ENCODE data around the gene EFCAB11. TPM values are rescaled to one million over a fixed set of nuclear protein-coding genes. Genes with fewer than 3 reads are reported as not detected.

The EFCAB11 gene
- total RNA-seq, 1 donor from 2014 or later: 20.8 TPM

DNA sequence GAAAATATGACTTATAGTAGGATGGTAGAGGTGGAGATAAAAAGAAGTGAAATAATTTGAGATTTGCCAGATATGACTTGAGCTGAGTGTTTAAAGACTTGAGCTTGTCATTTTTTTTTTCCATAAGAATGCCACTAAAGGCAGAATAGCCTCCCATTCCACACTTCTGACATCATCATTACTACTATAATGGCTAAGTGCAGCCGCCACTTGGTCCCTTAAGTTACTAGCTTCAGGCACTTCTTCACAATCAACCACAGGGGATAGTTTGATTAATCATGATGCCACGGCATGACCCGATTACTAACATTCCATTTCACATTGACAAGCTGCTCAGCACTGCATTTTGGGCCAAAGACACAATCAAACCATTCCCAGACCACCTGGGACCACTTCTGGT lies 127.9 kb downstream of the EFCAB11 start:
- Mint-ChIP-seq H3K27ac (no peak overlapping the region), H3K27me3 (no peaks in the 10 kb centered on the region), H3K4me3 (ENCODE audit: low read depth) (no peak overlapping the region), H3K9me3 (ENCODE audit: low read depth) (peaks cover 17% of the 10 kb centered on the region), H3K36me3 (ENCODE audit: insufficient read depth) (peaks cover 2% of the 10 kb centered on the region), H3K4me1 (ENCODE audit: low read depth) (no peaks in the 10 kb centered on the region)
- TF ChIP-seq, protein P1, sequence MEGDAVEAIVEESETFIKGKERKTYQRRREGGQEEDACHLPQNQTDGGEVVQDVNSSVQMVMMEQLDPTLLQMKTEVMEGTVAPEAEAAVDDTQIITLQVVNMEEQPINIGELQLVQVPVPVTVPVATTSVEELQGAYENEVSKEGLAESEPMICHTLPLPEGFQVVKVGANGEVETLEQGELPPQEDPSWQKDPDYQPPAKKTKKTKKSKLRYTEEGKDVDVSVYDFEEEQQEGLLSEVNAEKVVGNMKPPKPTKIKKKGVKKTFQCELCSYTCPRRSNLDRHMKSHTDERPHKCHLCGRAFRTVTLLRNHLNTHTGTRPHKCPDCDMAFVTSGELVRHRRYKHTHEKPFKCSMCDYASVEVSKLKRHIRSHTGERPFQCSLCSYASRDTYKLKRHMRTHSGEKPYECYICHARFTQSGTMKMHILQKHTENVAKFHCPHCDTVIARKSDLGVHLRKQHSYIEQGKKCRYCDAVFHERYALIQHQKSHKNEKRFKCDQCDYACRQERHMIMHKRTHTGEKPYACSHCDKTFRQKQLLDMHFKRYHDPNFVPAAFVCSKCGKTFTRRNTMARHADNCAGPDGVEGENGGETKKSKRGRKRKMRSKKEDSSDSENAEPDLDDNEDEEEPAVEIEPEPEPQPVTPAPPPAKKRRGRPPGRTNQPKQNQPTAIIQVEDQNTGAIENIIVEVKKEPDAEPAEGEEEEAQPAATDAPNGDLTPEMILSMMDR (IDR thresholded peaks at IDR 0.05; ENCODE audit: unreplicated experiment): no peak
- no peak for DNase-seq (ENCODE audit: low spot score, unreplicated experiment)

- H3K27ac Mint-ChIP-seq: no peak overlapping the region
- peaks cover 17% of the 10 kb centered on the region for H3K9me3 Mint-ChIP-seq (ENCODE audit: low read depth)
- no peak overlapping the region for H3K4me3 Mint-ChIP-seq (ENCODE audit: low read depth)
- TF ChIP-seq, protein P1 (IDR thresholded peaks at IDR 0.05; ENCODE audit: unreplicated experiment): no peak
- no peaks in the 10 kb centered on the region for H3K27me3 Mint-ChIP-seq
- H3K4me1 Mint-ChIP-seq (ENCODE audit: low read depth): no peaks in the 10 kb centered on the region
- no peak for DNase-seq (ENCODE audit: low spot score, unreplicated experiment)
- H3K36me3 Mint-ChIP-seq (ENCODE audit: insufficient read depth): peaks cover 2% of the 10 kb centered on the region
Observed at GRCh38 chr14:89823743-89824142, 130.8 kb downstream of the EFCAB11 start.

DNA sequence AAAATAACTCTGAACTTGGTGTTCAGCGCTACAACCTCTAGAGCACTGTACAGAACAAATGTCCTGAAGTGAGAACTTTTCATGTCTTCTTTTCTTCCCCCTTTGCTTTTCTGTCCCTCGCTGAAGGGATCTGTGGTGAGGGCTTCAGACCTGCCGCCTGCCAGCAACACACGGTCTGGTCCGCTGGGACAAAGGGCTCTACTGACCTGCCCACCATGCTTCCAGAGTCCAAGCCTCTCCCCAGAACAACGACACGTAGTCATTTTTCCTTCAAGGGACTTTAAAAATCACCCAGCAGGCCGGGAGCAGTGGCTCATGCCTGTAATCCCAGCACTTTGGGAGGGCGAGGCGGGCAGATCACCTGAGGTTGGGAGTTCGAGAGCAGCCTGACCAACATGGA lies 140.4 kb downstream of the EFCAB11 start:
- no peak overlapping the region for H3K4me3 Mint-ChIP-seq (ENCODE audit: low read depth)
- no peaks in the 10 kb centered on the region for H3K9me3 Mint-ChIP-seq (ENCODE audit: low read depth)
- TF ChIP-seq, protein P1 (IDR thresholded peaks at IDR 0.05; ENCODE audit: unreplicated experiment): no peak
- no peaks in the 10 kb centered on the region for H3K27me3 Mint-ChIP-seq
- DNase-seq (ENCODE audit: low spot score, unreplicated experiment): no peak
- no peaks in the 10 kb centered on the region for H3K4me1 Mint-ChIP-seq (ENCODE audit: low read depth)
- no peaks in the 10 kb centered on the region for H3K36me3 Mint-ChIP-seq (ENCODE audit: insufficient read depth)
- H3K27ac Mint-ChIP-seq: no peak overlapping the region

DNA sequence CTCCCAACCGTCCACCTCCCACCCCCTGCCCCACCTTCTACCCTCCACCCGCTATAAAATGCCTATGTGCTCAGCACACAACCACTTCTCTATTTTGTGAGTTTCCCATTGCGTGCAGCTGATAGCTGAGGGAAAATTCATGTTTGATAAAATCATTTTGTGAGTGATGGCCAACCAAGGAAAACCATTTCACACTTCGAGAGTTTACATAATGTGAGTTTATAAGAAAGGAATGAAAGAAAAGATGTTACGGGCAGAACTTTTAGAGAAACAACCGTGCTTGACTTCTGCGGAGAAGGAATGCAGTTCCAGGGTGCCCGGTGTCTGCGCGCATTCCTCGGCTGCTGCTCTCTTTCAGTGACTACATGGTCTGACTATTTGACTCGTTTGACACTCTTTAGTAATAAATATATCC lies 140.9 kb downstream of the EFCAB11 start:
- H3K27ac Mint-ChIP-seq: no peak overlapping the region
- no peak for DNase-seq (ENCODE audit: low spot score, unreplicated experiment)
- H3K36me3 Mint-ChIP-seq (ENCODE audit: insufficient read depth): no peaks in the 10 kb centered on the region
- H3K4me1 Mint-ChIP-seq (ENCODE audit: low read depth): no peaks in the 10 kb centered on the region
- no peaks in the 10 kb centered on the region for H3K9me3 Mint-ChIP-seq (ENCODE audit: low read depth)
- TF ChIP-seq, protein P1 (IDR thresholded peaks at IDR 0.05; ENCODE audit: unreplicated experiment): no peak
- H3K4me3 Mint-ChIP-seq (ENCODE audit: low read depth): no peak overlapping the region
- no peaks in the 10 kb centered on the region for H3K27me3 Mint-ChIP-seq

GRCh38 chr14:89811954-89812575 lies 142.5 kb downstream of the EFCAB11 start:
- H3K27ac Mint-ChIP-seq: no peak overlapping the region
- no peak overlapping the region for H3K4me3 Mint-ChIP-seq (ENCODE audit: low read depth)
- no peaks in the 10 kb centered on the region for H3K4me1 Mint-ChIP-seq (ENCODE audit: low read depth)
- TF ChIP-seq, protein P1 (IDR thresholded peaks at IDR 0.05; ENCODE audit: unreplicated experiment): no peak
- DNase-seq (ENCODE audit: low spot score, unreplicated experiment): no peak
- H3K9me3 Mint-ChIP-seq (ENCODE audit: low read depth): no peaks in the 10 kb centered on the region
- H3K27me3 Mint-ChIP-seq: no peaks in the 10 kb centered on the region
- no peaks in the 10 kb centered on the region for H3K36me3 Mint-ChIP-seq (ENCODE audit: insufficient read depth)
